ENCODE data around the gene C16orf95.
"Not testable (repeated sequence)": the region's sequence is repeated elsewhere in the genome, so short reads cannot be mapped to it uniquely, and the experiment has no call there.

The C16orf95 gene

DNA sequence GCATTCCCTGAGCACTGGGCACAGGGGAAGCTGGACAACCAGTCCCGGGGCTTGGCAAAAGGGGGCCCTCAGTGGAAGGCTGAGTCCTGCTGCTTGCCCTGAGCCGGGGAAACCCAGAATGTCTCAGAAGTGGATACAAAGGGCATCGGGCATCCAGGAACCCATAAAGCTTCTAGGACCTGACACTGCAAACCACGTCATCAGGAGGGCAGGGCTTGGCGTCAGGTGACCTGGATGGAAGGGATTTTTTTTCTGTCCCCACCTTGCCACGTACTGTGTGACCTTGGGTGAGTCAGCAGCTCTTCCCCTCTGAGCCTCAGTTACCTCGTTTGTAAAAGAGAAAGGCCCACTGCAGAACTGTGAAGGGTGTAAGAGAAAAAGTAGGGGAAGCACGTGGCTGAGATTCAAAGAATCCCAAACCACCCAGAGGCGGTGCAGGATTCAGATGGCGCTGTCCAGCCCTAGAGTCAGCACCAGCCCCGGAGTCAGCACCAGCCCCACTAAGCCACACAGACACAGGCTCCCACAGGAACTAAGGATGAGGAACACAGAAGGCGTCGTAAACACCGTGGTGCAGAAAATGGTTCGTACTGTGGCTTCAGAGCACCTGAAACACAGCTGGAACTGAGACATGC is 53.7 kb downstream of the C16orf95 start:
- H3K4me3 ChIP-seq (ENCODE audit: low read depth, low read length) = no peak overlapping the region
- no peak for TF ChIP-seq MYC (IDR thresholded peaks at IDR 0.05; ENCODE audit: low read depth, low read length)
- TF ChIP-seq, protein P1, sequence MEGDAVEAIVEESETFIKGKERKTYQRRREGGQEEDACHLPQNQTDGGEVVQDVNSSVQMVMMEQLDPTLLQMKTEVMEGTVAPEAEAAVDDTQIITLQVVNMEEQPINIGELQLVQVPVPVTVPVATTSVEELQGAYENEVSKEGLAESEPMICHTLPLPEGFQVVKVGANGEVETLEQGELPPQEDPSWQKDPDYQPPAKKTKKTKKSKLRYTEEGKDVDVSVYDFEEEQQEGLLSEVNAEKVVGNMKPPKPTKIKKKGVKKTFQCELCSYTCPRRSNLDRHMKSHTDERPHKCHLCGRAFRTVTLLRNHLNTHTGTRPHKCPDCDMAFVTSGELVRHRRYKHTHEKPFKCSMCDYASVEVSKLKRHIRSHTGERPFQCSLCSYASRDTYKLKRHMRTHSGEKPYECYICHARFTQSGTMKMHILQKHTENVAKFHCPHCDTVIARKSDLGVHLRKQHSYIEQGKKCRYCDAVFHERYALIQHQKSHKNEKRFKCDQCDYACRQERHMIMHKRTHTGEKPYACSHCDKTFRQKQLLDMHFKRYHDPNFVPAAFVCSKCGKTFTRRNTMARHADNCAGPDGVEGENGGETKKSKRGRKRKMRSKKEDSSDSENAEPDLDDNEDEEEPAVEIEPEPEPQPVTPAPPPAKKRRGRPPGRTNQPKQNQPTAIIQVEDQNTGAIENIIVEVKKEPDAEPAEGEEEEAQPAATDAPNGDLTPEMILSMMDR (IDR thresholded peaks at IDR 0.05; ENCODE audit: low read depth, low read length) = no peak
- TF ChIP-seq POLR2A (IDR thresholded peaks at IDR 0.05; ENCODE audit: extremely low read depth, insufficient read length) = no peak
- TF ChIP-seq, protein P2, sequence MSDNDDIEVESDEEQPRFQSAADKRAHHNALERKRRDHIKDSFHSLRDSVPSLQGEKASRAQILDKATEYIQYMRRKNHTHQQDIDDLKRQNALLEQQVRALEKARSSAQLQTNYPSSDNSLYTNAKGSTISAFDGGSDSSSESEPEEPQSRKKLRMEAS (IDR thresholded peaks at IDR 0.05; ENCODE audit: low read depth, low read length) = no peak
- DNase-seq (ENCODE audit: low read depth) = no peak

DNA sequence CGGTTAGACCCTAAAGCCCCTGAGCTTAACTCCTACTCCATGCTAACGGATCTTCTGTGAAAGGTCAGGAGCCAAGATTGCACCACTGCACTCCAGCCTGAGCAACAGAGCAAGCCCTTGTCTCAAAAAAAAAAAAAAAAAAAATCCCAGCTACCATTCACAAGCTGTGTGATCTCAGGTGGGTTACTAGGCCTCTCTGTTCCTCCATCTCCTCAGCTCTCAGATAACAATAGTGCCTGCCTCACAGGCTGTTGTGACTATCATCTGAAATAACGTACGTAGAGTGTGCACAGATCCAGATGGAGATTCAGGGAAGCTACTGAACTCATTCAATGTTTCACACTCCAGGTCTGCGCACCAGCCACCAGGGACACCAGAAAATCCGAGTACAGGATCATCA is 57.8 kb downstream of the C16orf95 start:
- H3K4me3 ChIP-seq (ENCODE audit: low read depth, low read length) = no peak overlapping the region
- TF ChIP-seq MYC (IDR thresholded peaks at IDR 0.05; ENCODE audit: low read depth, low read length) (no peak), POLR2A (IDR thresholded peaks at IDR 0.05; ENCODE audit: extremely low read depth, insufficient read length) (no peak)
- TF ChIP-seq, protein P2 (IDR thresholded peaks at IDR 0.05; ENCODE audit: low read depth, low read length) = no peak
- TF ChIP-seq, protein P1 (IDR thresholded peaks at IDR 0.05; ENCODE audit: low read depth, low read length) = no peak
- DNase-seq (ENCODE audit: low read depth) = no peak

DNA sequence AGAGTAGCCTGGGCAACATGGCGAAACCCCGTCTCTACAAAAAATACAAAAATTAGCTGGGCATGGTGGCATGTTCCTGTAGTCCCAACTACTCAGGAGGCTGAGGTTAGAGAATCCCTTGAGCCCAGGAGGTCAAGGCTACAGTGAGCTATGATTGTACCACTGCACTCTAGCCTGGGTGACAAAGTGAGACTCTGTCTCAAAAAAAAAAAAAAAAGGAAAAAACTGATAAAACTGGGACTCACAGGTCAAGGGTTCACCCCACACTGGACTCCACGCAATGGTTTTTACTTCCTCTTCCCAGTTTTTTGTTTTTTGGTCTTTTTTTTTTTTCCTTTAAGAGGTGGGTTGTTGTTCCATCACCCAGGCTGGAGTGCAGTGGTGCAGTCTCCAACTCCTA is 58.5 kb downstream of the C16orf95 start:
- DNase-seq (ENCODE audit: low read depth); H3K4me3 ChIP-seq (ENCODE audit: low read depth, low read length): not testable (repeated sequence)

DNA sequence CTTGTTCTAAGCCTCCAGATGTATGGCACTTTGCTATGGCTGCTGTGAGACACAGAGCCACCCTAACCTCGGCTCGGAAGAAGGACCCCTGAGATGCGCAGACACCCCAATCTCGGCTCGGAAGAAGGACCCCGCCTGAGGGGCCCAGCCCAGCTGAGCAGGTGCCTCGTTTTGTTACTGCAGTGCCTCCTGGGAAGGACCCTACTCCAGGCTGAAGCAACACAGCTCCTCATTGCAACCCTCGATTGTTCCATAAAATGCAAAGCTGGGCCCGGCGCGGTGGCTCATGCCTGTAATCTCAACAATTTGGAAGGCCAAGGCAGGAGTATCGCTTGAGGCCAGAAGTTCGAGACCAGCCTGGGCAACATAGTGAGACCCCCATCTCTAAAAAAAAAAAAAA is 61.3 kb downstream of the C16orf95 start:
- no peak for TF ChIP-seq MYC (IDR thresholded peaks at IDR 0.05; ENCODE audit: low read depth, low read length)
- no peak for TF ChIP-seq POLR2A (IDR thresholded peaks at IDR 0.05; ENCODE audit: extremely low read depth, insufficient read length)
- TF ChIP-seq, protein P1 (IDR thresholded peaks at IDR 0.05; ENCODE audit: low read depth, low read length) = no peak
- TF ChIP-seq, protein P2 (IDR thresholded peaks at IDR 0.05; ENCODE audit: low read depth, low read length) = no peak
- H3K4me3 ChIP-seq (ENCODE audit: low read depth, low read length) = no peak overlapping the region
- no peak for DNase-seq (ENCODE audit: low read depth)

DNA sequence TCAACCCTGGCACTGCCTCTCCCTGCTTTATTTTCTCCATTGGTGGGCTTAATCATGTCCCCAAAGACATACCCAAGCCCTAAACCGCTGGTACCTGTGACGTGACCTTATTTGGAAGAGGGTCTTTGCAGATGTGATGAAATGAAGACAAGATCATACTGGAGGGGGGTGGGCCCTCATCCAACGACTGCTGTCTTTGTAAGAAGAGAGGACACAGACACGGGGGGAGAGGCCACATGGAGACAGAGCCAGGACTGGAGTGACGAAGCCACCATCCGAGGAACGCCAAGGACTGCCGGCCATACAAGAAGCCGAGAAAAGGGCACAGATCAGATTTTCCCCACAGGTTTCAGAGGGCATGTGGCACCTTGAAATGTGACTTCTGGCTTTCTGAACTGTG is 62.5 kb downstream of the C16orf95 start:
- TF ChIP-seq, protein P2 (IDR thresholded peaks at IDR 0.05; ENCODE audit: low read depth, low read length) = no peak
- no peak for TF ChIP-seq POLR2A (IDR thresholded peaks at IDR 0.05; ENCODE audit: extremely low read depth, insufficient read length)
- TF ChIP-seq MYC (IDR thresholded peaks at IDR 0.05; ENCODE audit: low read depth, low read length) = no peak
- TF ChIP-seq, protein P1 (IDR thresholded peaks at IDR 0.05; ENCODE audit: low read depth, low read length) = no peak
- no peak for DNase-seq (ENCODE audit: low read depth)

DNA sequence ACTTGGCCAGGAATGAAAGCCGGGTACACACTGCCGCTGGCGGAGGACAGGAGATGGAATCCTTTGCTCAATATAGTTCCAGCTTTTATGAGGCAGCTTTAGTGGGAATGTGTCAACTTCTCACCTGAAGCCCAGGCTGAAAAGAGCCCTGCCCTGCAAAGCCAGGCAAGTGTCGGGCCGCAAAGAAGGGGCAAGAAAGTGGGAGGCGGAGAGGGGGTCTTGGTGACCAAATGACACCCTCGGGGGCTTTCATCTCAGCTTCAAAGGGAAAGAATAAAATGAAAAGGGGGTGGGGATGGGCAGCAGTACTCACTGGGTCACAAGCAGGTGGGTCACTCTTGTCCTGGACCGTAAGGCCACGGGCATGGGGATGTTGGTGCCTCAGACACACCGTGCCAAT is 62.9 kb downstream of the C16orf95 start:
- no peak for DNase-seq (ENCODE audit: low read depth)
- H3K4me3 ChIP-seq (ENCODE audit: low read depth, low read length) = no peak overlapping the region
- TF ChIP-seq MYC (IDR thresholded peaks at IDR 0.05; ENCODE audit: low read depth, low read length) (no peak), POLR2A (IDR thresholded peaks at IDR 0.05; ENCODE audit: extremely low read depth, insufficient read length) (no peak)
- TF ChIP-seq, protein P1 (IDR thresholded peaks at IDR 0.05; ENCODE audit: low read depth, low read length) = no peak

More for the DNA sequence above, 62.5 kb downstream of the C16orf95 start:
- H3K4me3 ChIP-seq (ENCODE audit: low read depth, low read length) = no peak overlapping the region
